Breast epithelium (tissue), 3 donors: ENCODE data around the gene ISCU.

Experiments
- CTCF ChIP-seq, 3 donors: fragments of 450-650 bp; IDR thresholded peaks; one replicate each; pipeline ENCODE4 v1.5.1; 2016 to 2017; ENCODE audit warnings: antibody characterized with exemption in 3 of 3, mild to moderate bottlenecking in 3 of 3, moderate library complexity in 3 of 3
- POLR2A ChIP-seq: fragments of 450-650 bp; IDR thresholded peaks from one replicate; pipeline ENCODE4 v1.6.1; 2016; ENCODE audit warnings: antibody characterized with exemption, mild to moderate bottlenecking, moderate library complexity

DNA sequence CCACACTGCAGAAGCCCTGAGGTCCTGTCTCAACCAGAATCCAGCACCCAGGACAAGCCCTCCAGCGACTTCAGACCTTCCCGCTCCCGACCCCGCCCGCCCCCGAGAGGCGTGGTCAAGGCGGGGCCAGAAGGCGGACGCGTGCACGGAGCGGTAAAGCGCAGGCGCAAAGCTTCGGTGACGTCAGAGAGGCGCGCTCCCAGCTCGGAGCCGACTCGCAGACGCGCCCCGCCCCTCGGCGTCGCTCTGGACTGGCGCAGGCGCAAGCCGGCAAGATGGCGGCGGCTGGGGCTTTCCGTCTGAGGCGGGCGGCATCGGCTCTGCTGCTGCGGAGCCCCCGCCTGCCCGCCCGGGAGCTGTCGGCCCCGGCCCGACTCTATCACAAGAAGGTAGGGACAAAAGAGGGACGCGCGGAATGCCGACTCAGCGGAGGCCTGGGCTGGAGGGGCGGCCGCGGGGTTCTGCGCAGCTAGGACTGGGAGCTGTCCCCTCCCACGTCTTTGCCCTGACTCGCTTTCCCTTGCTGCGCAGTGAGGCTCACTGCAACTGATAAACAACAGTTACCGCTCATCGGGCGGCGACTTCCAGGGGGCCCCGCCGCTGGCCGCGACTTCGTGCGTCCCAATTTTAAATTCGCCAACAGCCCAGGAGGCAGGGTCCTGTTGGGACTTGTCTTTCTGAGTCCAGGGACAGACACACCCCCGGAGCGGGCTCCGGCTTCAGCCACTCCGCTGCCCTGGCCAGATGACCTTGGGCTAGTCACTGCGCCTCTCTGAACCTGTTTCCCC is at the start of gene ISCU:
- TF ChIP-seq POLR2A (peak; percentile 56), CTCF (IDR thresholded peaks at IDR 0.05) (no peak)
